ENCODE data around the gene SIX5.
"Not testable (repeated sequence)": the region's sequence is repeated elsewhere in the genome, so short reads cannot be mapped to it uniquely, and the experiment has no call there.

Gene SIX5

GRCh38 chr19:45804140-45804958 lies 35.3 kb upstream of the SIX5 start:
- in situ Hi-C loops (cut with HindIII; ENCODE audit: low sequenced_read_pairs) = no loop called here
- TF ChIP-seq, protein P1, sequence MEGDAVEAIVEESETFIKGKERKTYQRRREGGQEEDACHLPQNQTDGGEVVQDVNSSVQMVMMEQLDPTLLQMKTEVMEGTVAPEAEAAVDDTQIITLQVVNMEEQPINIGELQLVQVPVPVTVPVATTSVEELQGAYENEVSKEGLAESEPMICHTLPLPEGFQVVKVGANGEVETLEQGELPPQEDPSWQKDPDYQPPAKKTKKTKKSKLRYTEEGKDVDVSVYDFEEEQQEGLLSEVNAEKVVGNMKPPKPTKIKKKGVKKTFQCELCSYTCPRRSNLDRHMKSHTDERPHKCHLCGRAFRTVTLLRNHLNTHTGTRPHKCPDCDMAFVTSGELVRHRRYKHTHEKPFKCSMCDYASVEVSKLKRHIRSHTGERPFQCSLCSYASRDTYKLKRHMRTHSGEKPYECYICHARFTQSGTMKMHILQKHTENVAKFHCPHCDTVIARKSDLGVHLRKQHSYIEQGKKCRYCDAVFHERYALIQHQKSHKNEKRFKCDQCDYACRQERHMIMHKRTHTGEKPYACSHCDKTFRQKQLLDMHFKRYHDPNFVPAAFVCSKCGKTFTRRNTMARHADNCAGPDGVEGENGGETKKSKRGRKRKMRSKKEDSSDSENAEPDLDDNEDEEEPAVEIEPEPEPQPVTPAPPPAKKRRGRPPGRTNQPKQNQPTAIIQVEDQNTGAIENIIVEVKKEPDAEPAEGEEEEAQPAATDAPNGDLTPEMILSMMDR (IDR thresholded peaks at IDR 0.05; ENCODE audit: low read depth, low read length, missing control alignments) = no peak
- no peak overlapping the region for H3K4me3 ChIP-seq (ENCODE audit: low read depth, low read length)
- no peak for DNase-seq (ENCODE audit: low read depth)

DNA sequence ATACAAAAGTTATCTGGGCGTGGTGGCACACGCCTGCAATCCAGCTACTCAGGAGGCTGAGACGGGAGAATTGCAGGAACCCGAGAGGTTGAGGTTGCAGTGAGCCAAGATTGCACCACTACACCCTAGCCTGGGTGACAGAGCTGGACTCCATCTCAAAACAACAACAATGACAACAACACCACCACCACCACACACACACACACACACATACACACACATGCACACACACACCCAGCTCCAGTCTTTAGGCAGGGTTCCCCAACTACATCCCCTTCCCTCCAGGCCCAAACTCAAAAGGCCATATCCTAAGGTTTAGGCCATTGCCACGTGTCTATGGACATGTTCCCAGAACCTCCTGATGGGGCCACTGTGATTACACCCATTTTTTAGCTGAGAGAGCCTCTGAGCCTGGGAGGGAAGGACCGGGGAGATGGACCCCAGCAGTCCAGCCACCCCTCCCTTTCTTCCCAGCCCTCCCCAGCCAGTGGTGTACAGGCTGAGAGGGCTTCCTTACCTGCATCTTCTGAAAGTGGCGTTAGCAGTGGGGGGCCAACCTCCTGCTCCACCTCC lies 32.6 kb upstream of the SIX5 start:
- in situ Hi-C loops (cut with HindIII; ENCODE audit: low sequenced_read_pairs) = no loop called here
- DNase-seq (ENCODE audit: low read depth) = no peak

DNA sequence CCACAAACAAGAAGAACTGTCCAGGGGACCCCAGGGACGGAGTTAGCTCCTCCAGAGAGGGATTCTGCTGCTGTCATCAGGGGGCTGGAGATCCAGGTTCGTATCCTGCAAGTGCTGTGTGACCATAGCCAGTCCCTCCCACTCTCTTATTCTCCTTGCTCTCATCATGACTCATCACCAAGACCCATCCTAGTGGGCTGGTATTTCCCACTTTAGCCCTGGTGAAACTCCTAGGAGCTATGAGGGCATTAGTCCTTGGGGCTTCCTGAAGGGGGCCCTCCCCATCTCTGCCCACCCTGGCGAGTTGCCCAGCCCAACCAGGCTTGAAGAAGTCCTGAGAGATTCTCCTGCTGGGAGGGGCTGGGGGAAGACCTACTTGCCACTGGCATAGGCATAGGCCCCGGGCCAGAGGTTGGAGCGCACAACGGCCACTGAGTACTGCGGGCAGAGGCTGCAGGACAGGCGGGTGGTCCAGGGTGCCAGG lies 31.1 kb upstream of the SIX5 start:
- no peak overlapping the region for H3K4me3 ChIP-seq (ENCODE audit: low read depth, low read length)
- DNase-seq (ENCODE audit: low read depth) = no peak
- in situ Hi-C loops (cut with HindIII; ENCODE audit: low sequenced_read_pairs) = no loop called here
- TF ChIP-seq, protein P1 (IDR thresholded peaks at IDR 0.05; ENCODE audit: low read depth, low read length, missing control alignments) = no peak

More for the DNA sequence above, 32.6 kb upstream of the SIX5 start:
- TF ChIP-seq, protein P1 (IDR thresholded peaks at IDR 0.05; ENCODE audit: low read depth, low read length, missing control alignments) = no peak
- no peak overlapping the region for H3K4me3 ChIP-seq (ENCODE audit: low read depth, low read length)

DNA sequence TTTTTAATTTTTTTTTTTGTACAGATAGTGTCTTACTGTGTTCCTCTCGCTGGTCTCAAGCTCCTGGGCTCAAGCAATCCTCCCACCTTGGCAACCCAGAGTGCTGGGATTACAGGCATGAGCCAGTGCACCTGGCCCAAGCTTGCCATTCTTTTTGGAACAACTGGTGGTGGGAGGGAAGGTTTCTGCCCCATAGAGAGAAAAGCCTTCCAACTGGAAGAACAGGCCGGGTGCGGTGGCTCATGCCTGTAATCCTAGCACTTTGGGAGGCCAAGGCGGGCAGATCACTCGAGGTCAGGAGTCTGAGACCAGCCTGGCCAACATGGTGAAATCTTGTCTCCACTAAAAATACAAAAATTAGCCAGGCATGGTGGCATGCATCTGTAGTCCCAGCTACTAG lies 30.5 kb upstream of the SIX5 start:
- in situ Hi-C loops (cut with HindIII; ENCODE audit: low sequenced_read_pairs); H3K4me3 ChIP-seq (ENCODE audit: low read depth, low read length): not testable (repeated sequence)

DNA sequence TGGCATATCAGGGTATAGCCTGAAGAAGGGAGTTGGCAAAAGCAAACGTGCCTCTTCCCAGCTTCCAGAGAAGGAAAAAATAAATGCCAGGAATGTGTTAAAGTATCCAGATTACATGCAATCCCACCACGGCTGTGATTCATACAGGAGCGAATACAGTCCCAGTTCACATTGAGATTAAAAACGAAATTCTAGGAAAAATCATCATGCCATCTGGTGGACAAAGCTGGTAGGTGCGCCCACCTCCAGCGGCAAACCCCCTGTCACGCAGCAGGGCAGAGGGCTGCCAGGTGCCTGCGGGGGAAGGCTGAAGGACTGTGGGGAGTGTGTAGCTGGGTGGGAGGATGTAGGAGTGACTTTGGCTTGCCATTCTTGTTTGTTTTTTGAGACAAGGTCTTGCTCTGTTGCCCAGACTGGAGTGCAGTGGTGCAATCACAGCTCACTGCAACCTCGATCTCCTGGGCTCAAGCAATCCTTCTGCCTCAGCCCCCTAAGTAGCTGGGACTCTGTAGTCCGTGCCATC lies 30.0 kb upstream of the SIX5 start:
- no peak overlapping the region for H3K4me3 ChIP-seq (ENCODE audit: low read depth, low read length)
- TF ChIP-seq, protein P1 (IDR thresholded peaks at IDR 0.05; ENCODE audit: low read depth, low read length, missing control alignments) = peak; percentile 85
- in situ Hi-C loops (cut with HindIII; ENCODE audit: low sequenced_read_pairs) = no loop called here
- peak; percentile 63 for DNase-seq (ENCODE audit: low read depth)

More for the DNA sequence above, 30.5 kb upstream of the SIX5 start:
- not testable (repeated sequence) for DNase-seq (ENCODE audit: low read depth)

GRCh38 chr19:45794627-45795026 lies 25.6 kb upstream of the SIX5 start:
- TF ChIP-seq, protein P1 (IDR thresholded peaks at IDR 0.05; ENCODE audit: low read depth, low read length, missing control alignments) = no peak
- in situ Hi-C loops (cut with HindIII; ENCODE audit: low sequenced_read_pairs) = no loop called here
- H3K4me3 ChIP-seq (ENCODE audit: low read depth, low read length) = no peak overlapping the region
- DNase-seq (ENCODE audit: low read depth) = no peak

DNA sequence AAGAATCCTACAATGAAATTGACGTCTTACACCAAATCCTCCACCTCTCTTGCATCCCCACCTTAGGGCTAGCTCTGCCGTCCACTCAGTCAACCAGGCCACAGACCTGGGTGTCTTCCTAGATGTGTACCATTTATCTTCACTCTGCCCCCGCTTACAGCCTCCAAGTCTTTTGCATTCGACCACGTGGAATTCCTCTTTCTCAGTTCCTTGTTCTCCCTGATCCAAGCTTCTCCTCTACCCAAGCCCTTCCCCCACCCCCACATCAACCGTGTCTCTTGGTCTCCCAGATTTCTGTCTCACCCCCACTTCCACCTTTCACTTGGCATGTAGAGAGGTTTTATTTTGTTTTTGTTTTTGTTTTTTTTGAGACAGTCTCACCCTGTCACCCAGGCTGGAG lies 24.8 kb upstream of the SIX5 start:
- no peak for DNase-seq (ENCODE audit: low read depth)
- in situ Hi-C loops (cut with HindIII; ENCODE audit: low sequenced_read_pairs) = no loop called here

More for the DNA sequence above, 24.8 kb upstream of the SIX5 start:
- TF ChIP-seq, protein P1 (IDR thresholded peaks at IDR 0.05; ENCODE audit: low read depth, low read length, missing control alignments) = no peak
- no peak overlapping the region for H3K4me3 ChIP-seq (ENCODE audit: low read depth, low read length)

Measured in astrocyte of the cerebellum (primary cell).